ENCODE results near the gene SMC2.

- TF ChIP-seq CTCF (conservative IDR thresholded peaks at IDR 0.05; ENCODE audit: low read length) (no peak), EZH2phosphoT487 (IDR thresholded peaks at IDR 0.05; ENCODE audit: borderline replicate concordance, low read depth, low read length) (no peak)
These were observed 14.2 kb downstream of the SMC2 start for GRCh38 chr9:104108315-104108714.

Data from OCI-LY7 (cell line).